Ishikawa (cell line): Measurements from ENCODE around the gene PLEKHA5.

Experiments used
- YY1 ChIP-seq: IDR thresholded peaks from 2 replicates; pipeline ENCODE4 v1.6.1; 2012; ENCODE audit warnings: low read depth
- TF ChIP-seq, protein P1 (sequence below): IDR thresholded peaks from 2 replicates; pipeline ENCODE4 v1.6.1; 2012

DNA sequence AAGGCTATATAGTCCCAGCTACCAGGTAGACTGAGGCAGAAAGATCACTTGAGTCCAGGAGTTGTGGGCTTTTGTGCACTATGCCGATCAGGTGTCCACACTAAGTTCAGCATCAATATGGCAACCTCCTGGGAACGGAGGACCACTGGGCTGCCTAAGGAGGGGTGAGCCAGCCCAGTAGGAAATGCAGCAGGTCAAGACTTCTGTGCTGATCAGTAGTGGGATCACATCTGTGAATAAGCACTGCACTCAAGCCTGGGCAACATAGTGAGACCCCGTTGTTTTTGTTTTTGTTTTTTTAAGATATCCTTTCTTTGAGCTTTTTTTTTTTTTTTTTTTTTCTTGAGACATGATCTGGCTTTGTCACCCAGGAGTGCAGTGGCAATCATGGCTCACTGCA, 174.0 kb downstream of the PLEKHA5 start:
- TF ChIP-seq, protein P1, sequence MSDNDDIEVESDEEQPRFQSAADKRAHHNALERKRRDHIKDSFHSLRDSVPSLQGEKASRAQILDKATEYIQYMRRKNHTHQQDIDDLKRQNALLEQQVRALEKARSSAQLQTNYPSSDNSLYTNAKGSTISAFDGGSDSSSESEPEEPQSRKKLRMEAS: no peak
- no peak for TF ChIP-seq YY1
